SK-N-DZ (cell line): Measurements from ENCODE around the gene NKAPD1.

ENCODE experiments used
- small RNA-seq, 2 experiments: library from RNA; depleted of rRNA; stranded (forward); fragments of <200 nt; gene quantifications; one replicate each; pipeline ENCODE3, GENCODE V24; 2014

Gene NKAPD1

Small RNA genes lying within 50 kb of the gene (small RNA-seq; reads per million reads assigned to genes)
- gene AP000907.3: 0 reads per million in 2 experiments
- gene RNU6-893P: 0 reads per million in 2 experiments
